A549 (cell line): ENCODE results near the gene COL15A1. TPM values are rescaled to one million over a fixed set of nuclear protein-coding genes. Genes with fewer than 3 reads are reported as not detected.

ENCODE experiments used
- ATAC-seq, 2 experiments: fragments of 200-7000 bp in 1 of 2; fragments of >200 bp in 1 of 2; cut with Nextera tagmentation in 1 of 2; cut with Tn5 transposase in 1 of 2; 3 replicates each; pipeline versions ENCODE4 v1.8.0 to v1.9.1; 2018 to 2020; ENCODE audit warnings: mild to moderate bottlenecking in 1 of 2, moderate library complexity in 1 of 2
- CTCF ChIA-PET: fragments of 300-600 bp; sonication (Branson Sonifier 250); formaldehyde crosslinking; extraction: SDS; loops from one replicate; lab custom pipeline; 2021; ENCODE audit warnings: antibody characterized with exemption, inconsistent platforms; lab: Yijun Ruan, JAX
- POLR2A ChIA-PET: fragments of 350-600 bp; formaldehyde crosslinking; extraction: SDS; loops from one replicate; lab custom pipeline; 2021; ENCODE audit warnings: antibody characterized with exemption, inconsistent platforms; lab: Yijun Ruan, JAX
- DNase-seq, 2 experiments: peaks; one replicate each; pipeline versions ENCODE4 v3.0.0 to v3.0.0-alpha.2; 2011 to 2016; ENCODE audit warnings: low read depth in 1 of 2, low spot score in 1 of 2
- FAIRE-seq: peaks from 2 replicates; lab custom pipeline; 2011; peaks lifted over from hg19 to GRCh38; lab: Jason Lieb, UNC
- H3K27ac ChIP-seq, 2 experiments: fragments of >200 bp; sonication (Bioruptor Twin); formaldehyde crosslinking; 3 replicates each; pipeline ENCODE4 v1.5.1; 2016 to 2017
- H3K4me1 ChIP-seq: fragments of >200 bp; sonication (Bioruptor Twin); formaldehyde crosslinking; 3 replicates; pipeline ENCODE4 v1.6.1; 2016
- H3K4me2 ChIP-seq: fragments of >200 bp; sonication (Bioruptor Twin); formaldehyde crosslinking; 3 replicates; pipeline ENCODE4 v1.6.1; 2016
- H3K4me3 ChIP-seq: fragments of >200 bp; sonication (Bioruptor Twin); formaldehyde crosslinking; 3 replicates; pipeline ENCODE4 v1.5.1; 2016
- H3K9me3 ChIP-seq: fragments of >200 bp; sonication (Bioruptor Twin); formaldehyde crosslinking; 3 replicates; pipeline ENCODE4 v1.6.1; 2016
- ATOH8 ChIP-seq: fragments of 250-450 bp; sonication (Bioruptor Pico); IDR thresholded peaks from 2 replicates; pipeline ENCODE4 v1.5.0; 2020; ENCODE audit warnings: low read depth, mild to moderate bottlenecking, moderate library complexity
- BHLHE40 ChIP-seq: IDR thresholded peaks from 2 replicates; pipeline ENCODE4 v1.6.1; 2012; ENCODE audit warnings: low read depth, low read length, inconsistent platforms
- CBX8 ChIP-seq: fragments of 200-600 bp; sonication (generic); IDR thresholded peaks from 2 replicates; pipeline ENCODE4 v1.6.1; 2016
- CHD2 ChIP-seq: fragments of 150-350 bp; IDR thresholded peaks from 2 replicates; pipeline ENCODE4 v1.6.1; 2014; ENCODE audit warnings: low read length; ENCODE audit not compliant: partially characterized antibody
- CHD4 ChIP-seq: fragments of 200-600 bp; sonication (generic); IDR thresholded peaks from 2 replicates; pipeline ENCODE4 v1.6.1; 2016; ENCODE audit warnings: antibody characterized with exemption, mild to moderate bottlenecking, borderline replicate concordance
- CTCF ChIP-seq: fragments of >200 bp; sonication (Bioruptor Twin); formaldehyde crosslinking; IDR thresholded peaks from 3 replicates; pipeline ENCODE4 v1.5.1; 2016
- EHMT2 ChIP-seq: fragments of 200-600 bp; sonication (generic); IDR thresholded peaks from 2 replicates; pipeline ENCODE4 v1.6.1; 2016; ENCODE audit warnings: antibody characterized with exemption, low read depth, mild to moderate bottlenecking, moderate library complexity
- HDAC2 ChIP-seq: fragments of 200-600 bp; sonication (generic); IDR thresholded peaks from 2 replicates; pipeline ENCODE4 v1.6.1; 2016
- HES2 ChIP-seq: fragments of >200 bp; sonication (Bioruptor Twin); formaldehyde crosslinking; IDR thresholded peaks from 2 replicates; pipeline ENCODE4 v1.6.1; 2016
- HOXA7 ChIP-seq: fragments of 250-450 bp; sonication (Bioruptor Pico); IDR thresholded peaks from 2 replicates; pipeline ENCODE4 v1.5.0; 2020; ENCODE audit warnings: mild to moderate bottlenecking, moderate library complexity
- HOXB13 ChIP-seq: fragments of 250-450 bp; sonication (Bioruptor Pico); IDR thresholded peaks from 2 replicates; pipeline ENCODE4 v1.5.0; 2020; ENCODE audit warnings: low read depth, mild to moderate bottlenecking, moderate library complexity
- JUNB ChIP-seq: fragments of >200 bp; sonication (Bioruptor Twin); formaldehyde crosslinking; IDR thresholded peaks from 2 replicates; pipeline ENCODE4 v1.6.1; 2016
- KDM1A ChIP-seq: fragments of 200-600 bp; sonication (generic); IDR thresholded peaks from 2 replicates; pipeline ENCODE4 v1.6.1; 2016; ENCODE audit warnings: low read depth, mild to moderate bottlenecking
- KDM5A ChIP-seq: fragments of 200-600 bp; sonication (generic); IDR thresholded peaks from 2 replicates; pipeline ENCODE4 v1.6.1; 2016; ENCODE audit warnings: antibody characterized with exemption, mild to moderate bottlenecking
- MAFK ChIP-seq: fragments of 450-650 bp; IDR thresholded peaks from 2 replicates; pipeline ENCODE4 v1.6.1; 2014; ENCODE audit not compliant: partially characterized antibody
- MAX ChIP-seq: IDR thresholded peaks from 2 replicates; pipeline ENCODE4 v1.6.1; 2012
- MAZ ChIP-seq: fragments of 150-350 bp; IDR thresholded peaks from 2 replicates; pipeline ENCODE4 v1.6.1; 2014; ENCODE audit warnings: antibody characterized with exemption, low read depth, low read length, borderline replicate concordance
- NFE2L2 ChIP-seq: fragments of 150-350 bp; conservative IDR thresholded peaks from 2 replicates; pipeline ENCODE4 v1.6.1; 2014; ENCODE audit warnings: low read length
- NR3C1 ChIP-seq: fragments of >200 bp; sonication (Bioruptor Twin); formaldehyde crosslinking; IDR thresholded peaks from 3 replicates; pipeline ENCODE4 v1.6.1; 2017
- PBX3 ChIP-seq: IDR thresholded peaks from 2 replicates; pipeline ENCODE4 v1.6.1; 2012
- PHF8 ChIP-seq: fragments of 200-600 bp; sonication (generic); IDR thresholded peaks from 2 replicates; pipeline ENCODE4 v1.6.1; 2016; ENCODE audit warnings: low read depth, mild to moderate bottlenecking, antibody characterized with exemption, moderate library complexity, borderline replicate concordance
- POLR2A ChIP-seq: IDR thresholded peaks from 2 replicates; pipeline ENCODE4 v1.6.1; 2012; ENCODE audit warnings: mild to moderate bottlenecking, low read length
- RARB ChIP-seq: fragments of 250-450 bp; sonication (Bioruptor Pico); IDR thresholded peaks from 2 replicates; pipeline ENCODE4 v1.8.0; 2021; ENCODE audit warnings: mild to moderate bottlenecking, moderate library complexity
- REST ChIP-seq: fragments of 200-600 bp; sonication (generic); IDR thresholded peaks from 2 replicates; pipeline ENCODE4 v1.6.1; 2016; ENCODE audit warnings: antibody characterized with exemption, mild to moderate bottlenecking, moderate library complexity
- RFX5 ChIP-seq: fragments of 450-650 bp; IDR thresholded peaks from 2 replicates; pipeline ENCODE4 v1.7.1; 2014; ENCODE audit warnings: antibody characterized with exemption, mild to moderate bottlenecking, moderate library complexity
- SREBF2 ChIP-seq: fragments of 450-650 bp; IDR thresholded peaks from 2 replicates; pipeline ENCODE4 v1.6.1; 2014; ENCODE audit warnings: mild to moderate bottlenecking, moderate library complexity
- TP53 ChIP-seq: fragments of 250-450 bp; sonication (Bioruptor Pico); IDR thresholded peaks from 2 replicates; pipeline ENCODE4 v1.5.0; 2021; ENCODE audit warnings: mild to moderate bottlenecking, moderate library complexity
- ZC3H11A ChIP-seq: fragments of 450-650 bp; IDR thresholded peaks from 2 replicates; pipeline ENCODE4 v1.6.1; 2014; ENCODE audit warnings: antibody characterized with exemption, mild to moderate bottlenecking
- ZFP36 ChIP-seq: fragments of 450-650 bp; IDR thresholded peaks from 2 replicates; pipeline ENCODE4 v1.6.1; 2014; ENCODE audit warnings: borderline replicate concordance; ENCODE audit not compliant: partially characterized antibody
- ZNF302 ChIP-seq: fragments of 250-450 bp; sonication (Bioruptor Pico); IDR thresholded peaks from 2 replicates; pipeline ENCODE4 v1.9.0; 2021; ENCODE audit warnings: inconsistent platforms, mild to moderate bottlenecking, moderate library complexity
- WGBS: methylation state at CpG from one replicate; pipeline ENCODE4 v1.1.6; 2017; ENCODE audit errors: missing lambda C conversion rate; 5-methylcytosine and 5-hydroxymethylcytosine counted together
- polyA plus RNA-seq, 4 experiments: library from polyadenylated mRNA; depleted of rRNA in 3 of 4; stranded (reverse); fragments of >200 nt; fragmentation: RNase III in 1 of 4; extraction: RNeasy Plus Mini Kit Qiagen cat#74134 plus additional on column Dnase treatment in 1 of 4; gene quantifications; 2 replicates in 3 of 4; 3 replicates in 1 of 4; pipeline ENCODE4 v1.2.3, GENCODE V29; 2011 to 2017

Gene COL15A1
- polyA plus RNA-seq, 2 of the 4 experiments (the other 2 are of a cell fraction): 0.09 to 0.12 TPM

GRCh38 chr9:99002706-99003105 is 59.0 kb downstream of the COL15A1 start:
- DNase-seq: no peak
- Histone ChIP-seq H3K4me1 (peaks cover 3% of the 10 kb centered on the region; the same call in 2 of the 3 replicates), H3K4me3 (no peak overlapping the region), H3K27ac (no peak overlapping the region), H3K4me2 (no peak overlapping the region), H3K9me3 (no peaks in the 10 kb centered on the region)
- ATAC-seq: no peak
- POLR2A ChIA-PET: no interaction called here
- no peak for TF ChIP-seq NFE2L2
- no peak for TF ChIP-seq MAFK
- no peak for TF ChIP-seq JUNB
- no peak for TF ChIP-seq MAX
- TF ChIP-seq ATOH8 (CRISPR knock-in tag): no peak
- no peak for TF ChIP-seq KDM1A
- TF ChIP-seq CHD2: no peak
- no peak for TF ChIP-seq RARB (CRISPR knock-in tag)
- TF ChIP-seq HDAC2: no peak
- TF ChIP-seq HOXA7 (CRISPR knock-in tag): no peak
- TF ChIP-seq EHMT2: no peak
- TF ChIP-seq HES2: no peak
- no peak for TF ChIP-seq HOXB13 (CRISPR knock-in tag)
- no peak for TF ChIP-seq SREBF2
- TF ChIP-seq ZC3H11A: no peak
- TF ChIP-seq CBX8: no peak
- TF ChIP-seq REST: no peak
- no peak for TF ChIP-seq TP53 (CRISPR knock-in tag)
- no peak for TF ChIP-seq POLR2A
- TF ChIP-seq, all 56 proteins: peak for 0
- no peak for FAIRE-seq
- CTCF ChIA-PET: interaction anchor here (0.7 to 14.7 kb wide), 9 partner anchors 11 to 780 kb away, joined by 3 to 212 read pairs (median 7); partner anchors contain the start of genes GALNT12 and TGFBR1

- no peak for ATAC-seq
- Histone ChIP-seq H3K4me2 (no peak overlapping the region), H3K9me3 (no peaks in the 10 kb centered on the region), H3K4me1 (peaks cover 3% of the 10 kb centered on the region; the same call in 2 of the 3 replicates), H3K4me3 (no peak overlapping the region), H3K27ac (no peak overlapping the region)
- ChIA-PET POLR2A (no interaction called here), CTCF (interaction anchor here (1.4 to 14.7 kb wide), 5 partner anchors 10 to 196 kb away, joined by 4 to 212 read pairs (median 16); partner anchors contain the start of genes GALNT12 and TGFBR1)
- WGBS: 53% methylated on average over 4 of the region's 5 CpGs
- FAIRE-seq: no peak
- no peak for DNase-seq
- TF ChIP-seq CBX8 (no peak), TP53 (CRISPR knock-in tag) (no peak), ZFP36 (no peak), MAFK (no peak), HES2 (no peak), NR3C1 (no peak), MAX (no peak), RARB (CRISPR knock-in tag) (no peak), ZNF302 (CRISPR knock-in tag) (no peak), RFX5 (no peak), MAZ (no peak), CTCF (no peak), PBX3 (no peak), BHLHE40 (no peak), KDM5A (no peak), EHMT2 (no peak), PHF8 (no peak), CHD4 (no peak)
These were observed 59.6 kb downstream of the COL15A1 start for GRCh38 chr9:99003308-99003707.
